SK-N-SH treated with all-trans-retinoic acid at 6 μM for 48 hours (cell line): ENCODE results near the gene GNA12.

ENCODE experiments used
- ATAC-seq: fragments of 200-7000 bp; cut with Tn5 transposase; 3 replicates; pipeline ENCODE4 v1.9.1; 2020; ENCODE audit warnings: mild to moderate bottlenecking, moderate library complexity
- ARNTL ChIP-seq: fragments of 450-650 bp; formaldehyde crosslinking; IDR thresholded peaks from 2 replicates; pipeline ENCODE4 v1.5.0; 2020; ENCODE audit warnings: low read depth, mild to moderate bottlenecking, moderate library complexity, borderline replicate concordance
- BACH2 ChIP-seq: fragments of 250-450 bp; sonication (Bioruptor Pico); IDR thresholded peaks from 2 replicates; pipeline ENCODE4 v1.9.0; 2021; ENCODE audit warnings: mild to moderate bottlenecking, borderline replicate concordance
- CREB5 ChIP-seq: fragments of 250-450 bp; sonication (Bioruptor Pico); IDR thresholded peaks from 2 replicates; pipeline ENCODE4 v1.5.1; 2020; ENCODE audit warnings: low read depth, mild to moderate bottlenecking, moderate library complexity
- CSDC2 ChIP-seq: fragments of 250-450 bp; sonication (Bioruptor Pico); IDR thresholded peaks from 2 replicates; pipeline ENCODE4 v1.5.0; 2020; ENCODE audit warnings: mild to moderate bottlenecking, moderate library complexity
- ESRRG ChIP-seq: fragments of 250-450 bp; sonication (Bioruptor Pico); IDR thresholded peaks from 2 replicates; pipeline ENCODE4 v1.6.1; 2021; ENCODE audit warnings: mild to moderate bottlenecking
- GLIS3 ChIP-seq: fragments of 250-450 bp; sonication (Bioruptor Pico); IDR thresholded peaks from 2 replicates; pipeline ENCODE4 v1.5.0; 2020; ENCODE audit warnings: mild to moderate bottlenecking, moderate library complexity
- ISL1 ChIP-seq: fragments of 250-450 bp; sonication (Bioruptor Pico); IDR thresholded peaks from 2 replicates; pipeline ENCODE4 v2.1.2; 2022; ENCODE audit warnings: mild to moderate bottlenecking, moderate library complexity
- PPARA ChIP-seq: fragments of 250-450 bp; sonication (Bioruptor Pico); IDR thresholded peaks from 2 replicates; pipeline ENCODE4 v1.5.0; 2020; ENCODE audit warnings: mild to moderate bottlenecking, borderline replicate concordance
- RARB ChIP-seq: fragments of 250-450 bp; sonication (Bioruptor Pico); IDR thresholded peaks from 2 replicates; pipeline ENCODE4 v1.8.0; 2021; ENCODE audit warnings: mild to moderate bottlenecking, moderate library complexity
- SNAI2 ChIP-seq: fragments of 250-450 bp; sonication (Bioruptor Pico); IDR thresholded peaks from 2 replicates; pipeline ENCODE4 v1.5.0; 2020; ENCODE audit warnings: mild to moderate bottlenecking, moderate library complexity
- TCF4 ChIP-seq: fragments of 250-450 bp; sonication (Bioruptor Pico); IDR thresholded peaks from 2 replicates; pipeline ENCODE4 v1.8.0; 2021; ENCODE audit warnings: mild to moderate bottlenecking, moderate library complexity, borderline replicate concordance
- TOX ChIP-seq: fragments of 250-450 bp; sonication (Bioruptor Pico); IDR thresholded peaks from 2 replicates; pipeline ENCODE4 v1.8.0; 2021; ENCODE audit warnings: mild to moderate bottlenecking, moderate library complexity, borderline replicate concordance
- TSHZ2 ChIP-seq: fragments of 250-450 bp; sonication (Bioruptor Pico); IDR thresholded peaks from 2 replicates; pipeline ENCODE4 v1.5.0; 2020; ENCODE audit warnings: mild to moderate bottlenecking, moderate library complexity
- ZC3H10 ChIP-seq: fragments of 250-450 bp; sonication (Bioruptor Pico); IDR thresholded peaks from 2 replicates; pipeline ENCODE4 v1.5.1; 2021; ENCODE audit warnings: mild to moderate bottlenecking, moderate library complexity
- ZFP30 ChIP-seq: fragments of 450-650 bp; formaldehyde crosslinking; IDR thresholded peaks from 2 replicates; pipeline ENCODE4 v1.5.0; 2022; ENCODE audit warnings: mild to moderate bottlenecking, moderate library complexity
- ZNF565 ChIP-seq: fragments of 450-650 bp; formaldehyde crosslinking; conservative IDR thresholded peaks from 2 replicates; pipeline ENCODE4 v1.5.0; 2020; ENCODE audit warnings: low read depth, mild to moderate bottlenecking, moderate library complexity
- ZNF70 ChIP-seq: fragments of 450-650 bp; formaldehyde crosslinking; IDR thresholded peaks from 2 replicates; pipeline ENCODE4 v1.5.0; 2020; ENCODE audit warnings: mild to moderate bottlenecking, moderate library complexity
- ZNF8 ChIP-seq: fragments of 450-650 bp; formaldehyde crosslinking; IDR thresholded peaks from 2 replicates; pipeline ENCODE4 v1.5.0; 2020; ENCODE audit warnings: mild to moderate bottlenecking, moderate library complexity
- TF ChIP-seq, protein P1 (sequence below): fragments of 250-450 bp; sonication (Bioruptor Pico); IDR thresholded peaks from 2 replicates; pipeline ENCODE4 v1.8.0; 2021; ENCODE audit warnings: low read depth, mild to moderate bottlenecking, moderate library complexity, borderline replicate concordance
- TF ChIP-seq, protein P2 (sequence below): fragments of 250-450 bp; sonication (Bioruptor Pico); IDR thresholded peaks from 2 replicates; pipeline ENCODE4 v1.5.1; 2021; ENCODE audit warnings: mild to moderate bottlenecking, moderate library complexity
- TF ChIP-seq, protein P3 (sequence below): fragments of 250-450 bp; sonication (Bioruptor Pico); IDR thresholded peaks from 2 replicates; pipeline ENCODE4 v1.8.0; 2020; ENCODE audit warnings: mild to moderate bottlenecking, moderate library complexity, borderline replicate concordance

GNA12 gene

GRCh38 chr7:2808891-2809665 lies 35.0 kb downstream of the GNA12 start:
- TF ChIP-seq ARNTL (CRISPR knock-in tag), result no peak
- TF ChIP-seq, protein P1, sequence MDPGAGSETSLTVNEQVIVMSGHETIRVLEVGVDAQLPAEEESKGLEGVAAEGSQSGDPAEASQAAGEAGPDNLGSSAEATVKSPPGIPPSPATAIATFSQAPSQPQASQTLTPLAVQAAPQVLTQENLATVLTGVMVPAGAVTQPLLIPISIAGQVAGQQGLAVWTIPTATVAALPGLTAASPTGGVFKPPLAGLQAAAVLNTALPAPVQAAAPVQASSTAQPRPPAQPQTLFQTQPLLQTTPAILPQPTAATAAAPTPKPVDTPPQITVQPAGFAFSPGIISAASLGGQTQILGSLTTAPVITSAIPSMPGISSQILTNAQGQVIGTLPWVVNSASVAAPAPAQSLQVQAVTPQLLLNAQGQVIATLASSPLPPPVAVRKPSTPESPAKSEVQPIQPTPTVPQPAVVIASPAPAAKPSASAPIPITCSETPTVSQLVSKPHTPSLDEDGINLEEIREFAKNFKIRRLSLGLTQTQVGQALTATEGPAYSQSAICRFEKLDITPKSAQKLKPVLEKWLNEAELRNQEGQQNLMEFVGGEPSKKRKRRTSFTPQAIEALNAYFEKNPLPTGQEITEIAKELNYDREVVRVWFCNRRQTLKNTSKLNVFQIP (CRISPR knock-in tag), result no peak
- no peak for TF ChIP-seq ESRRG
- no peak for TF ChIP-seq ZNF70 (CRISPR knock-in tag)
- TF ChIP-seq TOX, result no peak
- no peak for TF ChIP-seq CREB5
- TF ChIP-seq TCF4, result no peak
- TF ChIP-seq ZFP30 (CRISPR knock-in tag), result no peak
- TF ChIP-seq TSHZ2 (CRISPR knock-in tag), result no peak
- no peak for TF ChIP-seq GLIS3 (CRISPR knock-in tag)
- no peak for TF ChIP-seq ZC3H10 (CRISPR knock-in tag)
- TF ChIP-seq BACH2, result no peak

DNA sequence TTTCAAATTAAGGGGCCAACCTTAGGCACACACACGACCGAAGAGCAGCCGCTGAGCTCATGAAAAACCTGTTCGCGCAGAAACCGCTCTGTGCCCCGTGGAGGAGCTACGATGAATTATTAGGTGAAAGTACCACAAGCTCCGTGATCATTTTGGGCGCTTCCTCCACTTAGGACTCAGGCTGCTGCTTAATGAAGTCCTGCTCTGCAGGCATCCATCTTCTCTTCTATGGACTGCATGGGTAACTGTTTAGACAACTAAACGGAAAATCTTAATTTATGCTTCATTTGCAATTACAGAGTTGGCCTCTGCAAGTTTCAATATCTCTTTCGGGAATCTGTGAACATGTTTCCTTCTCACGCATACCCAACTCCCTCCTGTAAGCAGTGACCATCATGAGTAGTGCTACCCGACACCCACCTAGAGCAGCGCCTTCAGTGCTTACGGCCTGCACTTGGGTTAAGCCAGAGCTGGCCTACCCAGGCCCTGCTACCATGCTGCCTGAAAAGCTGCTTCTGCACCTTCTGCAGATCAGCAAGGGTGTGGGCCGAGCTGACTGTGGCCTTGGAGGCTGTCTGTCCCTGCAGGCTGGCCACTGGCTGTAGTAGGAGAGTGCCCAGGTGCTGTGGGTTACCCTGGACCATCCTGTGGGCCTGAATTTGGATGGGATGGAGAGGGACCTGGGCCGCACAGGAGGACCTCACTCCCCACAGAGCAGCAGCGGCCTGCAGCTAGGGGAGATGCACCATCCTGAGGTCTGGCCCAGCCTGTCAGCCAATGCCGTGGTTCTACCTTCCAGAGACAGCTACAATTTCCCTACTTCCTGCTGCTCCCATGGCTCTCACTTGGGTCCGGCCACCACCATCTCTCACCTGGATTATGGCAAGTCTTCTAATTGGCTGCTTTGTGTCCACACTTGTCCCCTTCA lies 36.0 kb downstream of the GNA12 start:
- TF ChIP-seq, protein P1 (CRISPR knock-in tag), result no peak
- TF ChIP-seq ZNF70 (CRISPR knock-in tag) (no peak), ZNF8 (CRISPR knock-in tag) (no peak), TSHZ2 (CRISPR knock-in tag) (no peak), TCF4 (no peak), BACH2 (no peak), SNAI2 (CRISPR knock-in tag) (no peak), GLIS3 (CRISPR knock-in tag) (no peak), CREB5 (no peak), RARB (CRISPR knock-in tag) (no peak), ISL1 (CRISPR knock-in tag) (no peak), ZC3H10 (CRISPR knock-in tag) (no peak), CSDC2 (CRISPR knock-in tag) (no peak), PPARA (CRISPR knock-in tag) (no peak), ESRRG (no peak), ZFP30 (CRISPR knock-in tag) (no peak), ZNF565 (CRISPR knock-in tag) (no peak), TOX (no peak)
- TF ChIP-seq, protein P2, sequence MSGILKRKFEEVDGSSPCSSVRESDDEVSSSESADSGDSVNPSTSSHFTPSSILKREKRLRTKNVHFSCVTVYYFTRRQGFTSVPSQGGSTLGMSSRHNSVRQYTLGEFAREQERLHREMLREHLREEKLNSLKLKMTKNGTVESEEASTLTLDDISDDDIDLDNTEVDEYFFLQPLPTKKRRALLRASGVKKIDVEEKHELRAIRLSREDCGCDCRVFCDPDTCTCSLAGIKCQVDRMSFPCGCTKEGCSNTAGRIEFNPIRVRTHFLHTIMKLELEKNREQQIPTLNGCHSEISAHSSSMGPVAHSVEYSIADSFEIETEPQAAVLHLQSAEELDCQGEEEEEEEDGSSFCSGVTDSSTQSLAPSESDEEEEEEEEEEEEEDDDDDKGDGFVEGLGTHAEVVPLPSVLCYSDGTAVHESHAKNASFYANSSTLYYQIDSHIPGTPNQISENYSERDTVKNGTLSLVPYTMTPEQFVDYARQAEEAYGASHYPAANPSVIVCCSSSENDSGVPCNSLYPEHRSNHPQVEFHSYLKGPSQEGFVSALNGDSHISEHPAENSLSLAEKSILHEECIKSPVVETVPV (CRISPR knock-in tag), result no peak
- TF ChIP-seq, protein P3, sequence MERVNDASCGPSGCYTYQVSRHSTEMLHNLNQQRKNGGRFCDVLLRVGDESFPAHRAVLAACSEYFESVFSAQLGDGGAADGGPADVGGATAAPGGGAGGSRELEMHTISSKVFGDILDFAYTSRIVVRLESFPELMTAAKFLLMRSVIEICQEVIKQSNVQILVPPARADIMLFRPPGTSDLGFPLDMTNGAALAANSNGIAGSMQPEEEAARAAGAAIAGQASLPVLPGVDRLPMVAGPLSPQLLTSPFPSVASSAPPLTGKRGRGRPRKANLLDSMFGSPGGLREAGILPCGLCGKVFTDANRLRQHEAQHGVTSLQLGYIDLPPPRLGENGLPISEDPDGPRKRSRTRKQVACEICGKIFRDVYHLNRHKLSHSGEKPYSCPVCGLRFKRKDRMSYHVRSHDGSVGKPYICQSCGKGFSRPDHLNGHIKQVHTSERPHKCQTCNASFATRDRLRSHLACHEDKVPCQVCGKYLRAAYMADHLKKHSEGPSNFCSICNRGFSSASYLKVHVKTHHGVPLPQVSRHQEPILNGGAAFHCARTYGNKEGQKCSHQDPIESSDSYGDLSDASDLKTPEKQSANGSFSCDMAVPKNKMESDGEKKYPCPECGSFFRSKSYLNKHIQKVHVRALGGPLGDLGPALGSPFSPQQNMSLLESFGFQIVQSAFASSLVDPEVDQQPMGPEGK (CRISPR knock-in tag), result no peak
- no peak; the same call in 1 of the 3 replicates for ATAC-seq

More at GRCh38 chr7:2808891-2809665, 35.0 kb downstream of the GNA12 start:
- ATAC-seq, result no peak
